IMR-90 (cell line): Measurements from ENCODE around the gene ATF4. TPM values are rescaled to one million over a fixed set of nuclear protein-coding genes. Genes with fewer than 3 reads are reported as not detected.

Experiments used
- ATAC-seq: fragments of 200-7000 bp; cut with Tn5 transposase; 2 replicates; pipeline ENCODE4 v1.9.1; 2020; ENCODE audit warnings: low read depth, mild to moderate bottlenecking, moderate library complexity
- BruUV-seq: library from RNA; stranded (reverse); fragments of 400-500 nt; replicated peaks from 2 replicates; lab custom pipeline; 2021; lab: Mats Ljungman, UMichigan
- CTCF ChIA-PET: fragments of 300-600 bp; formaldehyde crosslinking; extraction: SDS; loops from one replicate; lab custom pipeline; 2021; ENCODE audit warnings: antibody characterized with exemption; lab: Yijun Ruan, JAX
- POLR2A ChIA-PET: fragments of 300-600 bp; sonication (Branson Sonifier 250); formaldehyde crosslinking; loops from one replicate; lab custom pipeline; 2022; ENCODE audit warnings: antibody characterized with exemption; ENCODE audit not compliant: unreplicated experiment; lab: Charles Lee
- DNase-seq: peaks from one replicate; pipeline ENCODE4 v3.0.0; 2013
- H2AFZ ChIP-seq: replicated peaks from 2 replicates; pipeline ENCODE3; 2013; ENCODE audit warnings: low read length, mild to moderate bottlenecking; ENCODE audit not compliant: poor library complexity
- H2AK5ac ChIP-seq: 2 replicates; pipeline ENCODE4 v1.6.1; 2013; ENCODE audit warnings: low read depth, low read length, inconsistent platforms
- H2AK9ac ChIP-seq: replicated peaks from 2 replicates; pipeline ENCODE3; 2013; ENCODE audit warnings: mild to moderate bottlenecking, low read depth, low read length, moderate library complexity; ENCODE audit not compliant: poor library complexity
- H2BK120ac ChIP-seq: 2 replicates; pipeline ENCODE4 v1.6.1; 2013; ENCODE audit warnings: low read depth, low read length, inconsistent platforms
- H2BK15ac ChIP-seq: 3 replicates; pipeline ENCODE4 v1.6.1; 2013; ENCODE audit warnings: low read depth, low read length, inconsistent platforms
- H2BK20ac ChIP-seq: 2 replicates; pipeline ENCODE4 v1.6.1; 2013; ENCODE audit warnings: low read depth, mild to moderate bottlenecking, inconsistent platforms, low read length, moderate library complexity
- H2BK5ac ChIP-seq: 2 replicates; pipeline ENCODE4 v1.6.1; 2013; ENCODE audit warnings: mild to moderate bottlenecking, low read depth, low read length, inconsistent platforms; ENCODE audit not compliant: poor library complexity, severe bottlenecking
- H3K14ac ChIP-seq: replicated peaks from 2 replicates; pipeline ENCODE4 v1.6.1; 2013; ENCODE audit warnings: low read depth, low read length, inconsistent platforms
- H3K18ac ChIP-seq: 2 replicates; pipeline ENCODE4 v1.6.1; 2013; ENCODE audit warnings: low read depth, low read length, control low read depth
- H3K23ac ChIP-seq: 2 replicates; pipeline ENCODE4 v1.6.1; 2013; ENCODE audit warnings: low read depth, low read length, inconsistent platforms
- H3K27ac ChIP-seq: 2 replicates; pipeline ENCODE4 v1.5.1; 2013; ENCODE audit warnings: mild to moderate bottlenecking, control low read depth, low read length; ENCODE audit not compliant: insufficient read depth
- H3K27me3 ChIP-seq: 2 replicates; pipeline ENCODE4 v1.6.1; 2013; ENCODE audit warnings: low read length; ENCODE audit not compliant: control insufficient read depth, insufficient read depth
- H3K36me3 ChIP-seq: 2 replicates; pipeline ENCODE4 v1.6.1; 2013; ENCODE audit warnings: low read length, mixed read lengths; ENCODE audit not compliant: control insufficient read depth, insufficient read depth
- H3K4ac ChIP-seq: 2 replicates; pipeline ENCODE4 v1.6.1; 2013; ENCODE audit warnings: low read depth, low read length, inconsistent platforms
- H3K4me1 ChIP-seq: 2 replicates; pipeline ENCODE4 v1.6.1; 2013; ENCODE audit warnings: low read length, mixed read lengths; ENCODE audit not compliant: control insufficient read depth, insufficient read depth
- H3K4me2 ChIP-seq: 2 replicates; pipeline ENCODE4 v1.6.1; 2013; ENCODE audit warnings: low read depth, mild to moderate bottlenecking, control low read depth, low read length, moderate library complexity
- H3K4me3 ChIP-seq: 2 replicates; pipeline ENCODE4 v1.5.1; 2013; ENCODE audit warnings: low read depth, mild to moderate bottlenecking, control low read depth, low read length, moderate library complexity; ENCODE audit not compliant: insufficient read depth
- H3K56ac ChIP-seq: 2 replicates; pipeline ENCODE4 v1.6.1; 2013; ENCODE audit warnings: low read length, inconsistent platforms; ENCODE audit not compliant: insufficient read depth; ENCODE audit errors: extremely low read depth
- H3K79me1 ChIP-seq, 2 experiments: 2 replicates each; pipeline ENCODE4 v1.6.1; 2013; ENCODE audit warnings: low read length in 2 of 2, inconsistent platforms in 1 of 2, low read depth in 1 of 2
- H3K9ac ChIP-seq: 2 replicates; pipeline ENCODE4 v1.6.1; 2013; ENCODE audit warnings: low read depth, low read length, control low read depth
- H3K9me1 ChIP-seq: 2 replicates; pipeline ENCODE4 v1.6.1; 2013; ENCODE audit warnings: low read length, inconsistent platforms; ENCODE audit not compliant: insufficient read depth
- H3K9me3 ChIP-seq: 2 replicates; pipeline ENCODE4 v1.6.1; 2013; ENCODE audit warnings: low read length; ENCODE audit not compliant: control insufficient read depth, insufficient read depth
- H4K20me1 ChIP-seq: 2 replicates; pipeline ENCODE4 v1.6.1; 2013; ENCODE audit warnings: low read length, inconsistent platforms; ENCODE audit not compliant: insufficient read depth
- H4K5ac ChIP-seq: 2 replicates; pipeline ENCODE4 v1.6.1; 2013; ENCODE audit warnings: mild to moderate bottlenecking, low read depth, low read length, control low read depth
- H4K8ac ChIP-seq, 2 experiments: 2 replicates each; pipeline ENCODE4 v1.6.1; 2013; ENCODE audit warnings: low read depth in 2 of 2, low read length in 2 of 2, control low read depth in 1 of 2, inconsistent platforms in 1 of 2
- H4K91ac ChIP-seq: 2 replicates; pipeline ENCODE4 v1.6.1; 2013; ENCODE audit warnings: low read depth, low read length, inconsistent platforms; ENCODE audit not compliant: insufficient read depth
- BHLHE40 ChIP-seq: fragments of 150-350 bp; IDR thresholded peaks from 2 replicates; pipeline ENCODE4 v1.6.1; 2016; ENCODE audit warnings: mild to moderate bottlenecking, low read depth, low read length
- CEBPB ChIP-seq: IDR thresholded peaks from 2 replicates; pipeline ENCODE4 v1.6.1; 2012; ENCODE audit warnings: low read depth, low read length, improper control_type of control experiment
- CHD1 ChIP-seq: IDR thresholded peaks from 2 replicates; pipeline ENCODE4 v1.6.1; 2012; ENCODE audit warnings: low read depth, low read length, improper control_type of control experiment
- ELK1 ChIP-seq: fragments of 150-350 bp; IDR thresholded peaks from 2 replicates; pipeline ENCODE4 v1.6.1; 2016; ENCODE audit warnings: low read depth, mild to moderate bottlenecking, low read length, moderate library complexity, borderline replicate concordance
- FOS ChIP-seq: fragments of 150-350 bp; IDR thresholded peaks from 2 replicates; pipeline ENCODE4 v1.6.1; 2016; ENCODE audit warnings: low read depth, low read length
- MAFK ChIP-seq: IDR thresholded peaks from 2 replicates; pipeline ENCODE4 v1.6.1; 2012; ENCODE audit warnings: low read depth, low read length, improper control_type of control experiment
- MAZ ChIP-seq: IDR thresholded peaks from 2 replicates; pipeline ENCODE4 v1.6.1; 2012; ENCODE audit warnings: low read depth, mild to moderate bottlenecking, low read length, improper control_type of control experiment, moderate library complexity, borderline replicate concordance
- MXI1 ChIP-seq: IDR thresholded peaks from 2 replicates; pipeline ENCODE4 v1.6.1; 2012; ENCODE audit warnings: low read depth, mild to moderate bottlenecking, low read length, moderate library complexity, borderline replicate concordance
- NFE2L2 ChIP-seq: fragments of 150-350 bp; IDR thresholded peaks from 2 replicates; pipeline ENCODE4 v1.6.1; 2016; ENCODE audit warnings: low read depth, mild to moderate bottlenecking, low read length
- POLR2A ChIP-seq: IDR thresholded peaks from 2 replicates; pipeline ENCODE4 v1.6.1; 2012; ENCODE audit warnings: mild to moderate bottlenecking, low read depth, low read length
- RCOR1 ChIP-seq: IDR thresholded peaks from 2 replicates; pipeline ENCODE4 v1.6.1; 2012; ENCODE audit warnings: mild to moderate bottlenecking, low read length, improper control_type of control experiment; ENCODE audit not compliant: insufficient replicate concordance
- RFX5 ChIP-seq: IDR thresholded peaks from 2 replicates; pipeline ENCODE4 v1.8.0; 2012; ENCODE audit warnings: low read depth, mild to moderate bottlenecking, low read length, moderate library complexity
- SMC3 ChIP-seq: fragments of 150-350 bp; IDR thresholded peaks from 2 replicates; pipeline ENCODE4 v1.6.1; 2016; ENCODE audit warnings: low read depth, mild to moderate bottlenecking, antibody characterized with exemption, low read length, moderate library complexity
- WGBS, 2 experiments: methylation state at CpG; one replicate each; pipeline versions ENCODE4 v1.1.5 to v1.1.7; 2013; ENCODE audit warnings: missing lambda C conversion rate in 2 of 2; ENCODE audit not compliant: insufficient read length in 1 of 2; ENCODE audit errors: extremely low coverage in 2 of 2; 5-methylcytosine and 5-hydroxymethylcytosine counted together
- dilution Hi-C: fragments of 300-500 bp; cut with HindIII; formaldehyde crosslinking; loops from one replicate; pipeline ENCODE4 v1.14.3; 2018; ENCODE audit warnings: low sequenced_read_pairs; ENCODE audit not compliant: unreplicated experiment
- in situ Hi-C: fragments of 300-500 bp; cut with MboI; formaldehyde crosslinking; loops from 3 replicates; pipeline ENCODE4 v1.14.3; 2019; ENCODE audit warnings: low sequenced_read_pairs, inconsistent platforms, mixed read lengths
- intact Hi-C: fragments of 100-400 bp; cut with micrococcal nuclease; formaldehyde crosslinking; loops from 2 replicates; pipeline ENCODE4 v1.10.0; 2022
- polyA plus RNA-seq, 3 experiments: library from polyadenylated mRNA; depleted of rRNA; stranded (reverse); fragments of >200 nt; gene quantifications; 2 replicates each; pipeline ENCODE4 v1.2.3, GENCODE V29; 2012; ENCODE audit warnings: low replicate concordance in 1 of 3
- total RNA-seq: library from RNA; depleted of rRNA; stranded (reverse); fragments of >200 nt; gene quantifications from 2 replicates; pipeline ENCODE4 v1.2.3, GENCODE V29; 2012
- TF ChIP-seq, protein P1 (sequence below): fragments of 150-350 bp; IDR thresholded peaks from 2 replicates; pipeline ENCODE4 v1.6.1; 2017; ENCODE audit warnings: mild to moderate bottlenecking, antibody characterized with exemption, low read length, low read depth
- TF ChIP-seq, protein P2 (sequence below): conservative IDR thresholded peaks from 2 replicates; pipeline ENCODE4 v1.5.1; 2012; ENCODE audit warnings: mild to moderate bottlenecking, low read depth, low read length, improper control_type of control experiment

Gene ATF4
- total and polyA plus RNA-seq, 2 of the 4 experiments (the other 2 are of a cell fraction) = 148 to 662 TPM

GRCh38 chr22:39536711-39537110 lies 16.3 kb downstream of the ATF4 start:
- TF ChIP-seq, protein P1, sequence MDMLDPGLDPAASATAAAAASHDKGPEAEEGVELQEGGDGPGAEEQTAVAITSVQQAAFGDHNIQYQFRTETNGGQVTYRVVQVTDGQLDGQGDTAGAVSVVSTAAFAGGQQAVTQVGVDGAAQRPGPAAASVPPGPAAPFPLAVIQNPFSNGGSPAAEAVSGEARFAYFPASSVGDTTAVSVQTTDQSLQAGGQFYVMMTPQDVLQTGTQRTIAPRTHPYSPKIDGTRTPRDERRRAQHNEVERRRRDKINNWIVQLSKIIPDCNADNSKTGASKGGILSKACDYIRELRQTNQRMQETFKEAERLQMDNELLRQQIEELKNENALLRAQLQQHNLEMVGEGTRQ = no peak
- TF ChIP-seq NFE2L2 (no peak), CHD1 (no peak), RCOR1 (no peak), SMC3 (no peak), FOS (no peak), MAFK (no peak), RFX5 (no peak), CEBPB (no peak), MXI1 (no peak), POLR2A (no peak), BHLHE40 (no peak), ELK1 (no peak), MAZ (no peak)
- TF ChIP-seq, protein P2, sequence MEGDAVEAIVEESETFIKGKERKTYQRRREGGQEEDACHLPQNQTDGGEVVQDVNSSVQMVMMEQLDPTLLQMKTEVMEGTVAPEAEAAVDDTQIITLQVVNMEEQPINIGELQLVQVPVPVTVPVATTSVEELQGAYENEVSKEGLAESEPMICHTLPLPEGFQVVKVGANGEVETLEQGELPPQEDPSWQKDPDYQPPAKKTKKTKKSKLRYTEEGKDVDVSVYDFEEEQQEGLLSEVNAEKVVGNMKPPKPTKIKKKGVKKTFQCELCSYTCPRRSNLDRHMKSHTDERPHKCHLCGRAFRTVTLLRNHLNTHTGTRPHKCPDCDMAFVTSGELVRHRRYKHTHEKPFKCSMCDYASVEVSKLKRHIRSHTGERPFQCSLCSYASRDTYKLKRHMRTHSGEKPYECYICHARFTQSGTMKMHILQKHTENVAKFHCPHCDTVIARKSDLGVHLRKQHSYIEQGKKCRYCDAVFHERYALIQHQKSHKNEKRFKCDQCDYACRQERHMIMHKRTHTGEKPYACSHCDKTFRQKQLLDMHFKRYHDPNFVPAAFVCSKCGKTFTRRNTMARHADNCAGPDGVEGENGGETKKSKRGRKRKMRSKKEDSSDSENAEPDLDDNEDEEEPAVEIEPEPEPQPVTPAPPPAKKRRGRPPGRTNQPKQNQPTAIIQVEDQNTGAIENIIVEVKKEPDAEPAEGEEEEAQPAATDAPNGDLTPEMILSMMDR = no peak
- Histone ChIP-seq H4K91ac (no peak overlapping the region), H3K56ac (no peak overlapping the region), H2AK9ac (no peak overlapping the region), H3K4me1 (peaks cover 3% of the 10 kb centered on the region), H2AFZ (no peak overlapping the region), H2BK15ac (no peak overlapping the region), H3K27me3 (peaks cover 17% of the 10 kb centered on the region), H3K36me3 (no peaks in the 10 kb centered on the region), H2AK5ac (no peak overlapping the region), H3K23ac (no peak overlapping the region), H2BK5ac (no peak overlapping the region), H3K79me1 (peaks cover 5 to 8% of the 10 kb centered on the region in 2 experiments; a peak in 3 of 4 replicates), H3K9me3 (no peaks in the 10 kb centered on the region), H3K4me3 (no peak overlapping the region), H2BK20ac (no peak overlapping the region), H4K8ac (no peak overlapping the region), H4K20me1 (no peaks in the 10 kb centered on the region), H3K18ac (no peak overlapping the region), H3K4ac (no peak overlapping the region), H3K14ac (no peak overlapping the region), H3K4me2 (no peak overlapping the region), H3K9me1 (no peaks in the 10 kb centered on the region), H3K27ac (no peak overlapping the region), H3K9ac (no peak overlapping the region), H4K5ac (no peak overlapping the region), H2BK120ac (no peak overlapping the region)
- WGBS, 2 experiments = 24% methylated on average over 6 of the region's 8 CpGs; no CpG with 5 or more reads in 1 of the 2 experiments
- POLR2A ChIA-PET = no interaction called here
- CTCF ChIA-PET = interaction anchor here (0.6 to 4.0 kb wide), 3 partner anchors 9 to 488 kb away, joined by 4 to 29 read pairs (median 12); no protein-coding TSS in a partner anchor
- intact Hi-C loops (loop anchor here (10.0 kb wide), 1 partner anchor 638 kb away; the partner anchor contains the start of gene TNRC6B), in situ Hi-C loops (loop anchor here (5.0 to 10.0 kb wide), 3 partner anchors 491 to 808 kb away; partner anchors contain the start of gene ADSL), dilution Hi-C loops (no loop called here)
- no peak for ATAC-seq
- DNase-seq = no peak
- BruUV-seq = no TSS peak
